ENCODE data around the gene FAM89B.
"Not testable (repeated sequence)": the region's sequence is repeated elsewhere in the genome, so short reads cannot be mapped to it uniquely, and the experiment has no call there.

- TF ChIP-seq, protein P1, sequence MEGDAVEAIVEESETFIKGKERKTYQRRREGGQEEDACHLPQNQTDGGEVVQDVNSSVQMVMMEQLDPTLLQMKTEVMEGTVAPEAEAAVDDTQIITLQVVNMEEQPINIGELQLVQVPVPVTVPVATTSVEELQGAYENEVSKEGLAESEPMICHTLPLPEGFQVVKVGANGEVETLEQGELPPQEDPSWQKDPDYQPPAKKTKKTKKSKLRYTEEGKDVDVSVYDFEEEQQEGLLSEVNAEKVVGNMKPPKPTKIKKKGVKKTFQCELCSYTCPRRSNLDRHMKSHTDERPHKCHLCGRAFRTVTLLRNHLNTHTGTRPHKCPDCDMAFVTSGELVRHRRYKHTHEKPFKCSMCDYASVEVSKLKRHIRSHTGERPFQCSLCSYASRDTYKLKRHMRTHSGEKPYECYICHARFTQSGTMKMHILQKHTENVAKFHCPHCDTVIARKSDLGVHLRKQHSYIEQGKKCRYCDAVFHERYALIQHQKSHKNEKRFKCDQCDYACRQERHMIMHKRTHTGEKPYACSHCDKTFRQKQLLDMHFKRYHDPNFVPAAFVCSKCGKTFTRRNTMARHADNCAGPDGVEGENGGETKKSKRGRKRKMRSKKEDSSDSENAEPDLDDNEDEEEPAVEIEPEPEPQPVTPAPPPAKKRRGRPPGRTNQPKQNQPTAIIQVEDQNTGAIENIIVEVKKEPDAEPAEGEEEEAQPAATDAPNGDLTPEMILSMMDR (IDR thresholded peaks at IDR 0.05), result not testable (repeated sequence)
- TF ChIP-seq POLR2A (IDR thresholded peaks at IDR 0.05), result not testable (repeated sequence)
Observed at GRCh38 chr11:65564879-65565559, 7.3 kb upstream of the FAM89B start.

Measured in vagina (tissue), 2 donors.